ENCODE results near the gene STPG2.

- TF ChIP-seq POLR2A (IDR thresholded peaks at IDR 0.05) (no peak), CTCF (IDR thresholded peaks at IDR 0.05) (no peak)
Observed at GRCh38 chr4:97990409-97990808, 152.9 kb downstream of the STPG2 start.
